ENCODE results near the gene MACIR.

MACIR gene

DNA sequence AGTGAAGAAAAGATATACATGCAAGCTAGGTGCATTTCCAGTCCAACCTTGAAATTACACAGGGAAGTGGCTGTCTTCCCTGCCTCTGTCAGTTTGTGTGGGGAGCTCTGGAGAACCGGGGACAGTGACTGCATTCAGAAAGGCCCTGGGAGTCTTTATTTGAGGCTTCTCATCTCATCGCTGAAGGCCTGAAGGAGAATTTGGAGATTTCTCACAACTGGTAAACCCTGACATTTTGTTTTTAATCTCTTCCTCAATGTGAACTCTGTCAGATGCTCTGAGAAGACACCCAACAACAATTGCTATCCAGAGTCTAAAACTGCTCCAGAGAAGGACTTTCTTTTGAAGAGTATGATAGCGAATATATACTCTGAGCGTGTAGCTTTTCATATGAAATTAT is 33.0 kb downstream of the MACIR start:
- Histone ChIP-seq H3K9me3 (ENCODE audit: control insufficient read depth, insufficient read depth, low read length) (no peaks in the 10 kb centered on the region), H3K27ac (ENCODE audit: low read depth, low read length) (no peak overlapping the region), H3K36me3 (ENCODE audit: control insufficient read depth, insufficient read depth, low read length) (no peaks in the 10 kb centered on the region), H3K27me3 (ENCODE audit: control insufficient read depth, insufficient read depth, low read length) (no peaks in the 10 kb centered on the region), H3K4me1 (ENCODE audit: control insufficient read depth, insufficient read depth, low read length) (no peaks in the 10 kb centered on the region), H3K9ac (ENCODE audit: low read depth, low read length) (no peak overlapping the region), H3K4me3 (ENCODE audit: low read depth, low read length) (no peak overlapping the region)

DNA sequence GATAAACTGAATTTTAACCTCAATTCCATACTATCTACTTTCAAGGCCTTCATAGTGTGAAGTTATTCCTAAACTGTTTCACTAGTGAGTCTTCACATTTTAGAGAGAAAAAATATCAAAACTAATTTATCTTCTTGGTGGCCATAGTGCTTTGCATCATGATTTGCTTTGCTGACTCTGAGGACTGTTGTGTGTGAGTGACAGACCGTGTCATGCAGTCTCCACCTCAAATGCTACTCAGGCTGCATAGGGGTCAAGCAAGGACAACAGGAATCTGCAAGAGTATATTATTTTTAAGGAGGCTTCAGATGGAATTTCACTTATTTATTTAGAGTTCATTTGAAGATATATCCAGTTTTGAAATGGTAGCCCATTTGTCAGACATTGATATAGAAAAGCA is 34.5 kb downstream of the MACIR start:
- H3K36me3 ChIP-seq (ENCODE audit: control insufficient read depth, insufficient read depth, low read length) = no peaks in the 10 kb centered on the region
- no peak overlapping the region for H3K27ac ChIP-seq (ENCODE audit: low read depth, low read length)
- H3K4me1 ChIP-seq (ENCODE audit: control insufficient read depth, insufficient read depth, low read length) = no peaks in the 10 kb centered on the region
- no peaks in the 10 kb centered on the region for H3K27me3 ChIP-seq (ENCODE audit: control insufficient read depth, insufficient read depth, low read length)
- no peak overlapping the region for H3K4me3 ChIP-seq (ENCODE audit: low read depth, low read length)
- no peak overlapping the region for H3K9ac ChIP-seq (ENCODE audit: low read depth, low read length)
- no peaks in the 10 kb centered on the region for H3K9me3 ChIP-seq (ENCODE audit: control insufficient read depth, insufficient read depth, low read length)

- Histone ChIP-seq H3K9me3 (ENCODE audit: control insufficient read depth, insufficient read depth, low read length) (no peaks in the 10 kb centered on the region), H3K36me3 (ENCODE audit: control insufficient read depth, insufficient read depth, low read length) (no peaks in the 10 kb centered on the region), H3K4me1 (ENCODE audit: control insufficient read depth, insufficient read depth, low read length) (peaks cover 6% of the 10 kb centered on the region), H3K27me3 (ENCODE audit: control insufficient read depth, insufficient read depth, low read length) (no peaks in the 10 kb centered on the region), H3K9ac (ENCODE audit: low read depth, low read length) (no peak overlapping the region), H3K27ac (ENCODE audit: low read depth, low read length) (no peak overlapping the region), H3K4me3 (ENCODE audit: low read depth, low read length) (no peak overlapping the region)
These were observed 35.2 kb downstream of the MACIR start for GRCh38 chr5:103293719-103294118.

DNA sequence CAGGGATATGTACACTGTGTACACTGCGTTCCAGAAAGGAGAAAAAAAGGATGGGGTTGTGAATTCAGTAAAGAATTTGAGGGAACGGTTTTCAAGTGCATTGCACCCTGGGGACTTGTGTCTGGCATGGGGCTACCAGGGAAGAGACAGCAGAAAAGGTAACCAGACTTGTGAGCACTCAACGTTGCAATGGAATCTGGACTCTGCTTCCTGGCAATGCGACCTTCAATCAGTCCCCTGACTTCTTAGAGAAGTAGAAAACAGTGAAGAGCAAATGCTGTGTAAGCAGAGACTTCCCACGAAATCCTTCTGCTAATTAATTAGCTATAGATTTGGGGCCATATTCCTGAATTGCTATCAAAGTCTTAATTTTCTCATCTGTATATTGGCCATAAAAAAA is 36.3 kb downstream of the MACIR start:
- no peaks in the 10 kb centered on the region for H3K27me3 ChIP-seq (ENCODE audit: control insufficient read depth, insufficient read depth, low read length)
- no peak overlapping the region for H3K9ac ChIP-seq (ENCODE audit: low read depth, low read length)
- no peak overlapping the region for H3K27ac ChIP-seq (ENCODE audit: low read depth, low read length)
- H3K36me3 ChIP-seq (ENCODE audit: control insufficient read depth, insufficient read depth, low read length) = no peaks in the 10 kb centered on the region
- no peak overlapping the region for H3K4me3 ChIP-seq (ENCODE audit: low read depth, low read length)
- H3K9me3 ChIP-seq (ENCODE audit: control insufficient read depth, insufficient read depth, low read length) = no peaks in the 10 kb centered on the region
- H3K4me1 ChIP-seq (ENCODE audit: control insufficient read depth, insufficient read depth, low read length) = peaks cover 11% of the 10 kb centered on the region

GRCh38 chr5:103295424-103295823 is 36.9 kb downstream of the MACIR start:
- no peak overlapping the region for H3K4me3 ChIP-seq (ENCODE audit: low read depth, low read length)
- no peaks in the 10 kb centered on the region for H3K27me3 ChIP-seq (ENCODE audit: control insufficient read depth, insufficient read depth, low read length)
- H3K27ac ChIP-seq (ENCODE audit: low read depth, low read length) = no peak overlapping the region
- H3K9me3 ChIP-seq (ENCODE audit: control insufficient read depth, insufficient read depth, low read length) = no peaks in the 10 kb centered on the region
- H3K9ac ChIP-seq (ENCODE audit: low read depth, low read length) = no peak overlapping the region
- peaks cover 11% of the 10 kb centered on the region for H3K4me1 ChIP-seq (ENCODE audit: control insufficient read depth, insufficient read depth, low read length)
- no peaks in the 10 kb centered on the region for H3K36me3 ChIP-seq (ENCODE audit: control insufficient read depth, insufficient read depth, low read length)

- Histone ChIP-seq H3K36me3 (ENCODE audit: control insufficient read depth, insufficient read depth, low read length) (no peaks in the 10 kb centered on the region), H3K27ac (ENCODE audit: low read depth, low read length) (no peak overlapping the region), H3K4me3 (ENCODE audit: low read depth, low read length) (no peak overlapping the region), H3K9me3 (ENCODE audit: control insufficient read depth, insufficient read depth, low read length) (no peaks in the 10 kb centered on the region), H3K4me1 (ENCODE audit: control insufficient read depth, insufficient read depth, low read length) (peaks cover 11% of the 10 kb centered on the region), H3K9ac (ENCODE audit: low read depth, low read length) (no peak overlapping the region), H3K27me3 (ENCODE audit: control insufficient read depth, insufficient read depth, low read length) (no peaks in the 10 kb centered on the region)
These were observed 37.3 kb downstream of the MACIR start for GRCh38 chr5:103295871-103296270.

DNA sequence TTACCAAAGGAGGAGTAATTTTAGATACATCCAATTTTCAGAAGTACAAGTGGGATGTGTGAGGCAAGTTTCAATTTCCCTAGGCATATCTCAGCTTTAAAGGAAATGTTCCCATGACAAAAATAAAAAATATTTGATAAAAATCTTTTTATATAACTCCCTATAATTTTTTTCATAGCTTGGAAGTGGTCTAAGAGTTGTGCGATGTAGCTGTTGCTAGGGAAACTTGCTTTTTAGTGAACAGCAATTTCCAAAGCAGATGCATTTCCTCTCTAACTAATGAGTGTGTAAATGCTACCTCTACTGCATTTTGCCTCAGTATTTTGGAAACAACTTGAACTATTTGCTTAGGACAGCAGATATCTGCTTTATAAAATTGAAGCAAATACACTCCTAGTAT is 39.6 kb downstream of the MACIR start:
- H3K9ac ChIP-seq (ENCODE audit: low read depth, low read length) = no peak overlapping the region
- H3K4me3 ChIP-seq (ENCODE audit: low read depth, low read length) = no peak overlapping the region
- no peaks in the 10 kb centered on the region for H3K9me3 ChIP-seq (ENCODE audit: control insufficient read depth, insufficient read depth, low read length)
- no peak overlapping the region for H3K27ac ChIP-seq (ENCODE audit: low read depth, low read length)
- H3K27me3 ChIP-seq (ENCODE audit: control insufficient read depth, insufficient read depth, low read length) = no peaks in the 10 kb centered on the region
- no peaks in the 10 kb centered on the region for H3K36me3 ChIP-seq (ENCODE audit: control insufficient read depth, insufficient read depth, low read length)
- peaks cover 11% of the 10 kb centered on the region for H3K4me1 ChIP-seq (ENCODE audit: control insufficient read depth, insufficient read depth, low read length)

DNA sequence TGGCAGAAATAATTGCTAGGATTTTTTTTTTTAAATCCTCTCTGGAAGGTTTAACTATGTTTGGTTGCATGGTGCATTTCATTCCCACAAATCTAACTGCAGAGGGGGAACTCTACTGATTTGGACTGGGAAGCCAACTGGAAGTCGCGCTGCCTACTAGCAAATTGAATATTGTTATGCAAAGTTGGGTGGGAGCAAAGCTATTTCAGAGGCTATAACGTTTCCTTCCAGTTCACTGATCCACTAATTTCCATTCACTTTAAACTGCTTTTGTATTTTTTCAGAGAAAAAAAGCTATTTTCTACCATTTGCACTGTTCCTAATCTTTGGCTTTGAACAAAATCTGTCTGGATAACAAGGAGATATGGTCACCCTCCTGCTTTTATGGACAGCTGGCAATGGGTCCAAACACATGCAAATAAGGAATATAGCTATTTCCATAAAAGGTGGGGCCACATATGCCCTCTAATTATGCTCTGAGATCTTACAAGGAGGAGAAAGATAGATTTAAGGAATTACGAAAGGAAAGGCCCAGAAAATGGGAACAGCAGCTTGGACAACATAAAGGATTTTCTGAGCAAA is 40.1 kb downstream of the MACIR start:
- no peak overlapping the region for H3K9ac ChIP-seq (ENCODE audit: low read depth, low read length)
- no peaks in the 10 kb centered on the region for H3K36me3 ChIP-seq (ENCODE audit: control insufficient read depth, insufficient read depth, low read length)
- no peak overlapping the region for H3K4me3 ChIP-seq (ENCODE audit: low read depth, low read length)
- H3K27ac ChIP-seq (ENCODE audit: low read depth, low read length) = no peak overlapping the region
- peaks cover 11% of the 10 kb centered on the region for H3K4me1 ChIP-seq (ENCODE audit: control insufficient read depth, insufficient read depth, low read length)
- H3K27me3 ChIP-seq (ENCODE audit: control insufficient read depth, insufficient read depth, low read length) = no peaks in the 10 kb centered on the region
- H3K9me3 ChIP-seq (ENCODE audit: control insufficient read depth, insufficient read depth, low read length) = no peaks in the 10 kb centered on the region

DNA sequence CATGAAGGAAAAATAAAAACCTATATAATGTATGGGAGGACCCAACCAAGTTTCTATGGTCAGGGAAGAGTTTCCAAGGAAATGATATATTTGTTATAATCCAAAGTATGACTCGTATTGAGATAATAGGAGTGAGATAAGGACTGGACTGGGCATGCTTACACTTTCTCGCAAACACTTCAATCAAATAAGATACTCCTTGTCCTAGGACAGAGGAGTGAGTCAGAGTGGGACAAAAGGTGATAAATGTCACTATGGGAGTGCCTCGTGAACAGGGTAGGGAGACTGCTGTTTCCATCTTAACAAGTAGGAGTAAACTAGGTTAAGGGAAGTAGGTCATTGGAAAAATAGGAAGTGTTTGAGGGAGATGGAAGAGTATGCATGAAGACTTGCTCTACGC is 47.2 kb downstream of the MACIR start:
- H3K9ac ChIP-seq (ENCODE audit: low read depth, low read length) = no peak overlapping the region
- no peaks in the 10 kb centered on the region for H3K36me3 ChIP-seq (ENCODE audit: control insufficient read depth, insufficient read depth, low read length)
- H3K9me3 ChIP-seq (ENCODE audit: control insufficient read depth, insufficient read depth, low read length) = no peaks in the 10 kb centered on the region
- no peak overlapping the region for H3K4me3 ChIP-seq (ENCODE audit: low read depth, low read length)
- H3K4me1 ChIP-seq (ENCODE audit: control insufficient read depth, insufficient read depth, low read length) = no peaks in the 10 kb centered on the region
- no peaks in the 10 kb centered on the region for H3K27me3 ChIP-seq (ENCODE audit: control insufficient read depth, insufficient read depth, low read length)
- no peak overlapping the region for H3K27ac ChIP-seq (ENCODE audit: low read depth, low read length)

GRCh38 chr5:103307470-103307869 is 48.9 kb downstream of the MACIR start:
- Histone ChIP-seq H3K4me1 (ENCODE audit: control insufficient read depth, insufficient read depth, low read length) (no peaks in the 10 kb centered on the region), H3K27me3 (ENCODE audit: control insufficient read depth, insufficient read depth, low read length) (no peaks in the 10 kb centered on the region), H3K27ac (ENCODE audit: low read depth, low read length) (no peak overlapping the region), H3K4me3 (ENCODE audit: low read depth, low read length) (no peak overlapping the region), H3K36me3 (ENCODE audit: control insufficient read depth, insufficient read depth, low read length) (no peaks in the 10 kb centered on the region), H3K9ac (ENCODE audit: low read depth, low read length) (no peak overlapping the region), H3K9me3 (ENCODE audit: control insufficient read depth, insufficient read depth, low read length) (no peaks in the 10 kb centered on the region)

GRCh38 chr5:103308774-103309173 is 50.2 kb downstream of the MACIR start:
- Histone ChIP-seq H3K27me3 (ENCODE audit: control insufficient read depth, insufficient read depth, low read length) (no peaks in the 10 kb centered on the region), H3K4me3 (ENCODE audit: low read depth, low read length) (no peak overlapping the region)

DNA sequence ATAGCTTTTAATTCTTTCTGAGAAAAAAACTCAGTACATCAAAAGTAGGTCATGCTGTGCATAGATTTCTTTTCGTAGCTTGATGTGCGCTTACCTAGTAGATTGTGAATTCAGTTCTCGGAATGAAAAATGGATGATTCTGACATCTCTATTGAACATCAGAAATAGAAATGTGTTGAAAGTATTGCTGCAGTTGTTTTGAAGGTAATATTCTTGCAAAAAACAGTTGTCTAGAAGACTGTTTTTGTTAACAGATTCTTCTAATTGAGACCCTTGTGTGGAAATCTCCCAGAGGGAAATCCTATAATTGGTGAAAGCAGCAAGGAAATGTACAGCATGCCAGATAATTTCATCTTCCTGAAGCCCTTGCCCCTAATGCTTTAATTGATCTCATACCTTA is 54.5 kb downstream of the MACIR start:
- Histone ChIP-seq H3K27me3 (ENCODE audit: control insufficient read depth, insufficient read depth, low read length) (no peaks in the 10 kb centered on the region), H3K4me1 (ENCODE audit: control insufficient read depth, insufficient read depth, low read length) (no peaks in the 10 kb centered on the region), H3K9me3 (ENCODE audit: control insufficient read depth, insufficient read depth, low read length) (no peaks in the 10 kb centered on the region), H3K9ac (ENCODE audit: low read depth, low read length) (no peak overlapping the region), H3K36me3 (ENCODE audit: control insufficient read depth, insufficient read depth, low read length) (no peaks in the 10 kb centered on the region), H3K27ac (ENCODE audit: low read depth, low read length) (no peak overlapping the region), H3K4me3 (ENCODE audit: low read depth, low read length) (no peak overlapping the region)

More at GRCh38 chr5:103308774-103309173, 50.2 kb downstream of the MACIR start:
- Histone ChIP-seq H3K27ac (ENCODE audit: low read depth, low read length) (no peak overlapping the region), H3K9ac (ENCODE audit: low read depth, low read length) (no peak overlapping the region), H3K4me1 (ENCODE audit: control insufficient read depth, insufficient read depth, low read length) (no peaks in the 10 kb centered on the region), H3K36me3 (ENCODE audit: control insufficient read depth, insufficient read depth, low read length) (no peaks in the 10 kb centered on the region), H3K9me3 (ENCODE audit: control insufficient read depth, insufficient read depth, low read length) (no peaks in the 10 kb centered on the region)
